K562 (cell line): Measurements from ENCODE around the gene SLC13A4. TPM values are rescaled to one million over a fixed set of nuclear protein-coding genes. Genes with fewer than 3 reads are reported as not detected.

ENCODE experiments used
- ELF1 ChIP-seq: fragments of 200-800 bp; sonication (Bioruptor generic); IDR thresholded peaks from 2 replicates; pipeline ENCODE4 v1.6.1; 2016; ENCODE audit warnings: missing genetic modification characterization, missing compliant biosample characterization
- GATA2 ChIP-seq: sonication (generic); formaldehyde crosslinking; IDR thresholded peaks from 2 replicates; pipeline ENCODE4 v1.4.0; 2020; ENCODE audit warnings: mild to moderate bottlenecking, missing genetic modification reagents
- HNRNPLL ChIP-seq: fragments of 200-400 bp; formaldehyde crosslinking; IDR thresholded peaks from 2 replicates; pipeline ENCODE4 v1.6.1; 2017; ENCODE audit warnings: low read length, low read depth, mild to moderate bottlenecking; ENCODE audit not compliant: poor library complexity, severe bottlenecking
- MAFK ChIP-seq: IDR thresholded peaks from 2 replicates; pipeline ENCODE4 v1.6.1; 2011; ENCODE audit warnings: low read length, improper control_type of control experiment
- NCOA6 ChIP-seq: fragments of 450-650 bp; IDR thresholded peaks from 2 replicates; pipeline ENCODE4 v1.6.1; 2017; ENCODE audit warnings: mild to moderate bottlenecking
- NRF1 ChIP-seq, 2 experiments: fragments of 450-650 bp; IDR thresholded peaks in 1 of 2; conservative IDR thresholded peaks in 1 of 2; 2 replicates each; pipeline ENCODE4 v1.6.1; 2014; ENCODE audit warnings: mild to moderate bottlenecking in 2 of 2
- RHOXF2B ChIP-seq: fragments of 250-450 bp; sonication (Bioruptor Pico); conservative IDR thresholded peaks from 2 replicates; pipeline ENCODE4 v1.5.1; 2021
- SOX6 ChIP-seq: fragments of 450-650 bp; IDR thresholded peaks from 2 replicates; pipeline ENCODE4 v1.6.1; 2014; ENCODE audit warnings: mild to moderate bottlenecking
- SP1 ChIP-seq: sonication (generic); formaldehyde crosslinking; IDR thresholded peaks from 2 replicates; pipeline ENCODE4 v1.8.1; 2022; ENCODE audit warnings: mild to moderate bottlenecking, missing genetic modification reagents
- TEAD4 ChIP-seq, 2 experiments: sonication (generic) in 1 of 2; formaldehyde crosslinking in 1 of 2; IDR thresholded peaks; 2 replicates each; pipeline versions ENCODE4 v1.6.1 to v1.8.0; 2012 to 2022; ENCODE audit warnings: borderline replicate concordance in 1 of 2, inconsistent platforms in 1 of 2, low read length in 1 of 2, mild to moderate bottlenecking in 1 of 2, missing genetic modification reagents in 1 of 2
- ZEB2 ChIP-seq: fragments of 450-650 bp; IDR thresholded peaks from 2 replicates; pipeline ENCODE4 v1.6.1; 2016
- ZNF253 ChIP-seq: fragments of 250-450 bp; sonication (Bioruptor Pico); conservative IDR thresholded peaks from 2 replicates; pipeline ENCODE4 v1.6.1; 2021; ENCODE audit warnings: mild to moderate bottlenecking
- ZNF347 ChIP-seq: fragments of 450-650 bp; formaldehyde crosslinking; IDR thresholded peaks from 2 replicates; pipeline ENCODE4 v1.4.0; 2020; ENCODE audit warnings: low read depth, mild to moderate bottlenecking, moderate library complexity
- polyA plus RNA-seq, 8 experiments: library from polyadenylated mRNA; depleted of rRNA in 4 of 8; stranded (reverse) in 5 of 8; unstranded in 3 of 8; fragments of >200 nt; fragmentation: Nextera tagmentation in 2 of 8; fragmentation: Illumina TruSeq in 1 of 8; extraction: Ambion mirVana in 2 of 8; extraction: Trizol in 1 of 8; gene quantifications; 2 replicates each; pipeline versions ENCODE4 v1.2.1 to v1.2.3, GENCODE V29; 2011 to 2014; ENCODE audit warnings: inconsistent platforms in 1 of 8, missing spikeins in 1 of 8
- total RNA-seq, 7 experiments: library from RNA; depleted of rRNA in 6 of 7; stranded (reverse); fragments of >200 nt in 6 of 7; fragmentation: Illumina TruSeq in 2 of 7; extraction: Trizol in 2 of 7; gene quantifications; 2 replicates each; pipeline versions ENCODE4 v1.2.1 to v1.2.3, GENCODE V29; 2011 to 2021; ENCODE audit warnings: low replicate concordance in 1 of 7
- TF ChIP-seq, protein P1 (sequence below): sonication (generic); formaldehyde crosslinking; IDR thresholded peaks from 2 replicates; pipeline ENCODE4 v1.8.0; 2023; ENCODE audit warnings: missing genetic modification reagents, mild to moderate bottlenecking, borderline replicate concordance
- TF ChIP-seq, protein P2 (sequence below): fragments of 200-800 bp; sonication (Bioruptor generic); IDR thresholded peaks from 2 replicates; pipeline ENCODE4 v1.6.1; 2017; ENCODE audit warnings: missing genetic modification characterization, missing compliant biosample characterization
- TF ChIP-seq, protein P3 (sequence below): fragments of 450-650 bp; formaldehyde crosslinking; IDR thresholded peaks from 2 replicates; pipeline ENCODE4 v1.4.0; 2020; ENCODE audit warnings: mild to moderate bottlenecking, moderate library complexity
- TF ChIP-seq, protein P4 (sequence below), 2 experiments: fragments of 450-650 bp in 1 of 2; sonication (generic) in 1 of 2; formaldehyde crosslinking in 1 of 2; IDR thresholded peaks in 1 of 2; conservative IDR thresholded peaks in 1 of 2; 2 replicates each; pipeline versions ENCODE4 v1.6.1 to v1.8.1; 2016 to 2023; ENCODE audit warnings: mild to moderate bottlenecking in 2 of 2, moderate library complexity in 2 of 2, inconsistent platforms in 1 of 2, missing genetic modification reagents in 1 of 2

The SLC13A4 gene
- total and polyA plus RNA-seq, 9 of the 15 experiments (the other 6 are each of a cell fraction or from before 2014, with no cell fraction given) = 0.11 to 1.0 (median 0.36) TPM

DNA sequence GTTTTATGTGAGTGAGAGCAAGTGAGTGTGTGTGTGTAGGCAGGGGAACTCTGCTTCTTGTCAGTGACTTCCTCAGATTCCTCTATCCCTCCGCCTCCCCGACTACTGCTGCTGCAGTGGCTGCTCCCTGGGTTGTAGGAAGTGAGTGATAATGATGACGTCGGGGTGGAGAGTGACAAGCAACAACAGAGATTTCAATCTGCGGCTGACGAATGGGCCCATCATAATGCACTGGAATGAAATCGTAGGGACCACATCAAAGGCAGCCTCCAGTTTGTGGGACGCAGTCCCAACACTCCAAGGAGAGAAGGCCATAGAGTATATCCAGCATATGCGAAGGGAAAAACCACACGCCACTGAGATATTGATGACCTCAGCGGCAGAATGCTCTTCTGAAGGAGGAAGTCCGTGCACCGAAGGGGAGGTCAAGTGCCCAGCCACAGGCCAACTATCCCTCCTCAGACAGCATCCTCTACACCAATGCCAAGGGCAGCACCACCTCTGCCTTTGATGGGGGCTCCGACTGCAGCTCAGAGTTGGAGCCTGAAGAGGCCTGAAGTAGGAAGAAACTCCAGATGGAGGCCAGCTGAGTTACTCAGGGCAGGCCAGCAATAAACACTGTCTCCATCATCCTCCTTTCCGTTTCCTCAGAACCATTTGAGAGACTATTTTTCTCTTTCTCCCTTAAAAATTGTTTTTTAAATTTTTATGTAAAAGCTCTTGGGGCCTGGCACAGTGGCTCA, 77.0 kb downstream of the SLC13A4 start (continued):
- TF ChIP-seq, protein P1, sequence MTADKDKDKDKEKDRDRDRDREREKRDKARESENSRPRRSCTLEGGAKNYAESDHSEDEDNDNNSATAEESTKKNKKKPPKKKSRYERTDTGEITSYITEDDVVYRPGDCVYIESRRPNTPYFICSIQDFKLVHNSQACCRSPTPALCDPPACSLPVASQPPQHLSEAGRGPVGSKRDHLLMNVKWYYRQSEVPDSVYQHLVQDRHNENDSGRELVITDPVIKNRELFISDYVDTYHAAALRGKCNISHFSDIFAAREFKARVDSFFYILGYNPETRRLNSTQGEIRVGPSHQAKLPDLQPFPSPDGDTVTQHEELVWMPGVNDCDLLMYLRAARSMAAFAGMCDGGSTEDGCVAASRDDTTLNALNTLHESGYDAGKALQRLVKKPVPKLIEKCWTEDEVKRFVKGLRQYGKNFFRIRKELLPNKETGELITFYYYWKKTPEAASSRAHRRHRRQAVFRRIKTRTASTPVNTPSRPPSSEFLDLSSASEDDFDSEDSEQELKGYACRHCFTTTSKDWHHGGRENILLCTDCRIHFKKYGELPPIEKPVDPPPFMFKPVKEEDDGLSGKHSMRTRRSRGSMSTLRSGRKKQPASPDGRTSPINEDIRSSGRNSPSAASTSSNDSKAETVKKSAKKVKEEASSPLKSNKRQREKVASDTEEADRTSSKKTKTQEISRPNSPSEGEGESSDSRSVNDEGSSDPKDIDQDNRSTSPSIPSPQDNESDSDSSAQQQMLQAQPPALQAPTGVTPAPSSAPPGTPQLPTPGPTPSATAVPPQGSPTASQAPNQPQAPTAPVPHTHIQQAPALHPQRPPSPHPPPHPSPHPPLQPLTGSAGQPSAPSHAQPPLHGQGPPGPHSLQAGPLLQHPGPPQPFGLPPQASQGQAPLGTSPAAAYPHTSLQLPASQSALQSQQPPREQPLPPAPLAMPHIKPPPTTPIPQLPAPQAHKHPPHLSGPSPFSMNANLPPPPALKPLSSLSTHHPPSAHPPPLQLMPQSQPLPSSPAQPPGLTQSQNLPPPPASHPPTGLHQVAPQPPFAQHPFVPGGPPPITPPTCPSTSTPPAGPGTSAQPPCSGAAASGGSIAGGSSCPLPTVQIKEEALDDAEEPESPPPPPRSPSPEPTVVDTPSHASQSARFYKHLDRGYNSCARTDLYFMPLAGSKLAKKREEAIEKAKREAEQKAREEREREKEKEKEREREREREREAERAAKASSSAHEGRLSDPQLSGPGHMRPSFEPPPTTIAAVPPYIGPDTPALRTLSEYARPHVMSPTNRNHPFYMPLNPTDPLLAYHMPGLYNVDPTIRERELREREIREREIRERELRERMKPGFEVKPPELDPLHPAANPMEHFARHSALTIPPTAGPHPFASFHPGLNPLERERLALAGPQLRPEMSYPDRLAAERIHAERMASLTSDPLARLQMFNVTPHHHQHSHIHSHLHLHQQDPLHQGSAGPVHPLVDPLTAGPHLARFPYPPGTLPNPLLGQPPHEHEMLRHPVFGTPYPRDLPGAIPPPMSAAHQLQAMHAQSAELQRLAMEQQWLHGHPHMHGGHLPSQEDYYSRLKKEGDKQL (CRISPR knock-in tag) = peak; percentile 15; the same call in 1 of the 2 replicates
- TF ChIP-seq HNRNPLL (peak; percentile 41), ZEB2 (no peak), NRF1 (conservative IDR thresholded peaks at IDR 0.05 in 1 of 2, IDR thresholded peaks at IDR 0.05 in 1 of 2) (peak in 1 of 2 experiments; percentile 26; a peak in 3 of 4 replicates), RHOXF2B (CRISPR knock-in tag) (0 out of 2 replicates have a peak, but pooled peaks have one; percentile 66), NCOA6 (no peak), SOX6 (peak; percentile 92; the same call in 1 of the 2 replicates), MAFK (peak; percentile 31), SP1 (CRISPR knock-in tag) (peak; percentile 88), ZNF347 (CRISPR knock-in tag) (peak; percentile 7; the same call in 1 of the 2 replicates), ELF1 (tag) (peak; percentile 81), GATA2 (CRISPR knock-in tag) (peak; percentile 88), ZNF253 (CRISPR knock-in tag) (no peak), TEAD4 (IDR thresholded peaks at IDR 0.05; ENCODE audit: low read length) (peak; percentile 86), TEAD4 (CRISPR knock-in tag; IDR thresholded peaks at IDR 0.05; ENCODE audit: borderline replicate concordance) (no peak)
- TF ChIP-seq, protein P2, sequence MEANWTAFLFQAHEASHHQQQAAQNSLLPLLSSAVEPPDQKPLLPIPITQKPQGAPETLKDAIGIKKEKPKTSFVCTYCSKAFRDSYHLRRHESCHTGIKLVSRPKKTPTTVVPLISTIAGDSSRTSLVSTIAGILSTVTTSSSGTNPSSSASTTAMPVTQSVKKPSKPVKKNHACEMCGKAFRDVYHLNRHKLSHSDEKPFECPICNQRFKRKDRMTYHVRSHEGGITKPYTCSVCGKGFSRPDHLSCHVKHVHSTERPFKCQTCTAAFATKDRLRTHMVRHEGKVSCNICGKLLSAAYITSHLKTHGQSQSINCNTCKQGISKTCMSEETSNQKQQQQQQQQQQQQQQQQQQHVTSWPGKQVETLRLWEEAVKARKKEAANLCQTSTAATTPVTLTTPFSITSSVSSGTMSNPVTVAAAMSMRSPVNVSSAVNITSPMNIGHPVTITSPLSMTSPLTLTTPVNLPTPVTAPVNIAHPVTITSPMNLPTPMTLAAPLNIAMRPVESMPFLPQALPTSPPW (CRISPR knock-in tag) = peak; percentile 63
- TF ChIP-seq, protein P3, sequence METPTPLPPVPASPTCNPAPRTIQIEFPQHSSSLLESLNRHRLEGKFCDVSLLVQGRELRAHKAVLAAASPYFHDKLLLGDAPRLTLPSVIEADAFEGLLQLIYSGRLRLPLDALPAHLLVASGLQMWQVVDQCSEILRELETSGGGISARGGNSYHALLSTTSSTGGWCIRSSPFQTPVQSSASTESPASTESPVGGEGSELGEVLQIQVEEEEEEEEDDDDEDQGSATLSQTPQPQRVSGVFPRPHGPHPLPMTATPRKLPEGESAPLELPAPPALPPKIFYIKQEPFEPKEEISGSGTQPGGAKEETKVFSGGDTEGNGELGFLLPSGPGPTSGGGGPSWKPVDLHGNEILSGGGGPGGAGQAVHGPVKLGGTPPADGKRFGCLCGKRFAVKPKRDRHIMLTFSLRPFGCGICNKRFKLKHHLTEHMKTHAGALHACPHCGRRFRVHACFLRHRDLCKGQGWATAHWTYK (CRISPR knock-in tag) = peak; percentile 40; the same call in 1 of the 2 replicates
- TF ChIP-seq, protein P4, sequence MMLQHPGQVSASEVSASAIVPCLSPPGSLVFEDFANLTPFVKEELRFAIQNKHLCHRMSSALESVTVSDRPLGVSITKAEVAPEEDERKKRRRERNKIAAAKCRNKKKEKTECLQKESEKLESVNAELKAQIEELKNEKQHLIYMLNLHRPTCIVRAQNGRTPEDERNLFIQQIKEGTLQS (IDR thresholded peaks at IDR 0.05) = peak; percentile 90
- TF ChIP-seq, protein P4 (CRISPR knock-in tag; conservative IDR thresholded peaks at IDR 0.05) = peak; percentile 72; the same call in 1 of the 2 replicates
